Measurements from ENCODE around the gene SFMBT2. TPM values are rescaled to one million over a fixed set of nuclear protein-coding genes. Genes with fewer than 3 reads are reported as not detected.

The SFMBT2 gene
- polyA plus RNA-seq, 4 donors = 0.45 to 2.5 (median 1.3) TPM

- H3K36me3 ChIP-seq (ENCODE audit: control insufficient read depth in 3 of 3, insufficient read depth in 2 of 3, low read depth in 1 of 3, low read length in 3 of 3) = no peaks in the 10 kb centered on the region
- peaks cover 0 to 2% of the 10 kb centered on the region in 2 donors for H3K9me3 ChIP-seq (ENCODE audit: control insufficient read depth in 2 of 2, insufficient read depth in 1 of 2, low read depth in 1 of 2, low read length in 1 of 2)
- H3K27me3 ChIP-seq (ENCODE audit: control insufficient read depth in 3 of 3, insufficient read depth in 3 of 3, low read length in 3 of 3) = no peaks in the 10 kb centered on the region
- no peak for FAIRE-seq
- H3K4me3 ChIP-seq (ENCODE audit: low read depth in 1 of 3, low read length in 3 of 3) = no peak overlapping the region
- no peaks in the 10 kb centered on the region for H3K4me1 ChIP-seq (ENCODE audit: control insufficient read depth in 3 of 3, insufficient read depth in 2 of 3, low read depth in 1 of 3, low read length in 2 of 3)
- 78 to 91% (median 89%) methylated on average over 21 of the region's 21 CpGs for WGBS, 3 donors
- peak overlapping the region in 1 of 3 donors; percentile 91 for H3K27ac ChIP-seq (ENCODE audit: low read depth in 1 of 3, low read length in 2 of 3)
- DNase-seq = peak in 1 of 2 donors; percentile 19
These were observed 76.7 kb downstream of the SFMBT2 start for GRCh38 chr10:7333961-7334641.

GRCh38 chr10:7329219-7329618 lies 81.6 kb downstream of the SFMBT2 start:
- H3K4me1 ChIP-seq (ENCODE audit: control insufficient read depth in 3 of 3, insufficient read depth in 2 of 3, low read depth in 1 of 3, low read length in 2 of 3) = no peaks in the 10 kb centered on the region
- peaks cover 0 to 7% of the 10 kb centered on the region in 2 donors for H3K9me3 ChIP-seq (ENCODE audit: control insufficient read depth in 2 of 2, insufficient read depth in 1 of 2, low read depth in 1 of 2, low read length in 1 of 2)
- DNase-seq (no peak), FAIRE-seq (no peak)
- no peaks in the 10 kb centered on the region for H3K27me3 ChIP-seq (ENCODE audit: control insufficient read depth in 3 of 3, insufficient read depth in 3 of 3, low read length in 3 of 3)
- 89 to 91% (median 91%) methylated on average over 11 of the region's 11 CpGs for WGBS, 3 donors
- H3K4me3 ChIP-seq (ENCODE audit: low read depth in 1 of 3, low read length in 3 of 3) = no peak overlapping the region
- no peak overlapping the region for H3K27ac ChIP-seq (ENCODE audit: low read depth in 1 of 3, low read length in 2 of 3)
- H3K36me3 ChIP-seq (ENCODE audit: control insufficient read depth in 3 of 3, insufficient read depth in 2 of 3, low read depth in 1 of 3, low read length in 3 of 3) = no peaks in the 10 kb centered on the region

- Histone ChIP-seq H3K4me1 (ENCODE audit: control insufficient read depth in 3 of 3, insufficient read depth in 2 of 3, low read depth in 1 of 3, low read length in 2 of 3) (no peaks in the 10 kb centered on the region), H3K4me3 (ENCODE audit: low read depth in 1 of 3, low read length in 3 of 3) (no peak overlapping the region), H3K27me3 (ENCODE audit: control insufficient read depth in 3 of 3, insufficient read depth in 3 of 3, low read length in 3 of 3) (no peaks in the 10 kb centered on the region), H3K36me3 (ENCODE audit: control insufficient read depth in 3 of 3, insufficient read depth in 2 of 3, low read depth in 1 of 3, low read length in 3 of 3) (no peaks in the 10 kb centered on the region), H3K9me3 (ENCODE audit: control insufficient read depth in 2 of 2, insufficient read depth in 1 of 2, low read depth in 1 of 2, low read length in 1 of 2) (peaks cover 0 to 8% of the 10 kb centered on the region in 2 donors), H3K27ac (ENCODE audit: low read depth in 1 of 3, low read length in 2 of 3) (no peak overlapping the region)
- DNase-seq = no peak
- WGBS, 3 donors = 89 to 96% (median 95%) methylated on average over 3 of the region's 3 CpGs
- FAIRE-seq = no peak
These were observed 82.9 kb downstream of the SFMBT2 start for GRCh38 chr10:7327885-7328284.

- Histone ChIP-seq H3K9me3 (ENCODE audit: control insufficient read depth in 2 of 2, insufficient read depth in 1 of 2, low read depth in 1 of 2, low read length in 1 of 2) (peaks cover 0 to 4% of the 10 kb centered on the region in 2 donors), H3K36me3 (ENCODE audit: control insufficient read depth in 3 of 3, insufficient read depth in 2 of 3, low read depth in 1 of 3, low read length in 3 of 3) (no peaks in the 10 kb centered on the region), H3K4me1 (ENCODE audit: control insufficient read depth in 3 of 3, insufficient read depth in 2 of 3, low read depth in 1 of 3, low read length in 2 of 3) (no peaks in the 10 kb centered on the region), H3K4me3 (ENCODE audit: low read depth in 1 of 3, low read length in 3 of 3) (no peak overlapping the region), H3K27ac (ENCODE audit: low read depth in 1 of 3, low read length in 2 of 3) (no peak overlapping the region), H3K27me3 (ENCODE audit: control insufficient read depth in 3 of 3, insufficient read depth in 3 of 3, low read length in 3 of 3) (no peaks in the 10 kb centered on the region)
- no peak for FAIRE-seq
- whole genome bisulfite sequencing, 3 donors = 52 to 95% (median 90%) methylated on average over 1 of the region's 1 CpG
- no peak for DNase-seq
These were observed 88.2 kb downstream of the SFMBT2 start for GRCh38 chr10:7322623-7323022.

GRCh38 chr10:7320072-7320471 lies 90.8 kb downstream of the SFMBT2 start:
- H3K27me3 ChIP-seq (ENCODE audit: control insufficient read depth in 3 of 3, insufficient read depth in 3 of 3, low read length in 3 of 3) = no peaks in the 10 kb centered on the region
- no peak for DNase-seq
- no peak overlapping the region for H3K4me3 ChIP-seq (ENCODE audit: low read depth in 1 of 3, low read length in 3 of 3)
- WGBS, 3 donors = 70 to 84% (median 76%) methylated on average over 7 of the region's 7 CpGs
- no peak overlapping the region for H3K27ac ChIP-seq (ENCODE audit: low read depth in 1 of 3, low read length in 2 of 3)
- H3K9me3 ChIP-seq (ENCODE audit: control insufficient read depth in 2 of 2, insufficient read depth in 1 of 2, low read depth in 1 of 2, low read length in 1 of 2) = peaks cover 0 to 3% of the 10 kb centered on the region in 2 donors
- H3K36me3 ChIP-seq (ENCODE audit: control insufficient read depth in 3 of 3, insufficient read depth in 2 of 3, low read depth in 1 of 3, low read length in 3 of 3) = no peaks in the 10 kb centered on the region
- no peak for FAIRE-seq
- H3K4me1 ChIP-seq (ENCODE audit: control insufficient read depth in 3 of 3, insufficient read depth in 2 of 3, low read depth in 1 of 3, low read length in 2 of 3) = no peaks in the 10 kb centered on the region

GRCh38 chr10:7319632-7320031 lies 91.2 kb downstream of the SFMBT2 start:
- Histone ChIP-seq H3K36me3 (ENCODE audit: control insufficient read depth in 3 of 3, insufficient read depth in 2 of 3, low read depth in 1 of 3, low read length in 3 of 3) (no peaks in the 10 kb centered on the region), H3K4me3 (ENCODE audit: low read depth in 1 of 3, low read length in 3 of 3) (no peak overlapping the region), H3K27me3 (ENCODE audit: control insufficient read depth in 3 of 3, insufficient read depth in 3 of 3, low read length in 3 of 3) (no peaks in the 10 kb centered on the region), H3K9me3 (ENCODE audit: control insufficient read depth in 2 of 2, insufficient read depth in 1 of 2, low read depth in 1 of 2, low read length in 1 of 2) (peaks cover 0 to 3% of the 10 kb centered on the region in 2 donors), H3K27ac (ENCODE audit: low read depth in 1 of 3, low read length in 2 of 3) (no peak overlapping the region), H3K4me1 (ENCODE audit: control insufficient read depth in 3 of 3, insufficient read depth in 2 of 3, low read depth in 1 of 3, low read length in 2 of 3) (no peaks in the 10 kb centered on the region)
- FAIRE-seq = no peak
- no peak for DNase-seq

GRCh38 chr10:7318836-7319235 lies 92.0 kb downstream of the SFMBT2 start:
- no peaks in the 10 kb centered on the region for H3K27me3 ChIP-seq (ENCODE audit: control insufficient read depth in 3 of 3, insufficient read depth in 3 of 3, low read length in 3 of 3)
- 44 to 62% (median 60%) methylated on average over 9 of the region's 9 CpGs for WGBS, 3 donors
- H3K36me3 ChIP-seq (ENCODE audit: control insufficient read depth in 3 of 3, insufficient read depth in 2 of 3, low read depth in 1 of 3, low read length in 3 of 3) = no peaks in the 10 kb centered on the region
- no peaks in the 10 kb centered on the region for H3K4me1 ChIP-seq (ENCODE audit: control insufficient read depth in 3 of 3, insufficient read depth in 2 of 3, low read depth in 1 of 3, low read length in 2 of 3)
- DNase-seq = no peak
- H3K27ac ChIP-seq (ENCODE audit: low read depth in 1 of 3, low read length in 2 of 3) = no peak overlapping the region
- FAIRE-seq = no peak
- H3K9me3 ChIP-seq (ENCODE audit: control insufficient read depth in 2 of 2, insufficient read depth in 1 of 2, low read depth in 1 of 2, low read length in 1 of 2) = no peaks in the 10 kb centered on the region
- no peak overlapping the region for H3K4me3 ChIP-seq (ENCODE audit: low read depth in 1 of 3, low read length in 3 of 3)

- no peak for FAIRE-seq
These were observed 92.9 kb downstream of the SFMBT2 start for GRCh38 chr10:7317786-7318446.

More at GRCh38 chr10:7317786-7318446, 92.9 kb downstream of the SFMBT2 start:
- no peak overlapping the region for H3K27ac ChIP-seq (ENCODE audit: low read depth in 1 of 3, low read length in 2 of 3)
- no peak for DNase-seq
- H3K36me3 ChIP-seq (ENCODE audit: control insufficient read depth in 3 of 3, insufficient read depth in 2 of 3, low read depth in 1 of 3, low read length in 3 of 3) = no peaks in the 10 kb centered on the region
- no peak overlapping the region for H3K4me3 ChIP-seq (ENCODE audit: low read depth in 1 of 3, low read length in 3 of 3)
- no peaks in the 10 kb centered on the region for H3K27me3 ChIP-seq (ENCODE audit: control insufficient read depth in 3 of 3, insufficient read depth in 3 of 3, low read length in 3 of 3)
- no peaks in the 10 kb centered on the region for H3K9me3 ChIP-seq (ENCODE audit: control insufficient read depth in 2 of 2, insufficient read depth in 1 of 2, low read depth in 1 of 2, low read length in 1 of 2)
- 36 to 57% (median 40%) methylated on average over 4 of the region's 4 CpGs for WGBS, 3 donors
- H3K4me1 ChIP-seq (ENCODE audit: control insufficient read depth in 3 of 3, insufficient read depth in 2 of 3, low read depth in 1 of 3, low read length in 2 of 3) = no peaks in the 10 kb centered on the region

All from small intestine (tissue), 7 donors.